GM19452 (cell line): Measurements from ENCODE around the gene CLDN16.
A peak's percentile ranks its signal among the peaks of the same experiment; 100 is the strongest.

Experiments used
- ATAC-seq: cut with Tn5 transposase; IDR thresholded peaks from one replicate; pipeline ENCODE4 v1.9.1; 2021; ENCODE audit not compliant: unreplicated experiment

Gene CLDN16

DNA sequence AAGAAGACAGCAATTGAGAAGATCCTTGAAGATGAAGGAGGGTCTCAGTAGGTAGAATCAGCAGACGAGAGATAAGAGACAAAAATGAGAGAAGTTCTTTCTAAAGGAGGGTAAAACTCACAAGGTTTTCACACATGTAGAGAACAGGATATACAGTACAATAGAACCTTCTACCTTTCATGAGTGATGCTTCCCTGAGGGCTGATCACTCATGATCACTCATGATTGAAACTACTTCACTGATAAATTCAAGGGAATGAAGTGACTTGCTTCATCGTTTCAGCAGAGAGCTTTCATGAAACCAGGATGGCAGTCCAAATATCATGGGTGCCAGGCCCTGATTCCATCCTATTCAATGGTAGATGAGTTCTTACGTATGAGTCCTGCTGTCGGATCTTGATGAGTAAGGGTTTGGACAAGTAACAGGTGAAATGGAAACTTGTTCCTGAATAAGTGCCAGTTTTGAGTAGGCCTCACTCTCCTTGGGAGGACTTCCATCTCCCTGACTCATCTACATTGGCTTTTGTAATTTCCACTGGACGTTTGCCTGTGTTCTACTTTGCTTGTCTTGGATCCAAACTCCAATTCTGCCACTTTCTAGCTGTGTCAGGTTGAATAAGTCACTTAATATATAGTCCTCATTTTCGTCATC, 9.6 kb upstream of the CLDN16 start:
- ATAC-seq = no peak

DNA sequence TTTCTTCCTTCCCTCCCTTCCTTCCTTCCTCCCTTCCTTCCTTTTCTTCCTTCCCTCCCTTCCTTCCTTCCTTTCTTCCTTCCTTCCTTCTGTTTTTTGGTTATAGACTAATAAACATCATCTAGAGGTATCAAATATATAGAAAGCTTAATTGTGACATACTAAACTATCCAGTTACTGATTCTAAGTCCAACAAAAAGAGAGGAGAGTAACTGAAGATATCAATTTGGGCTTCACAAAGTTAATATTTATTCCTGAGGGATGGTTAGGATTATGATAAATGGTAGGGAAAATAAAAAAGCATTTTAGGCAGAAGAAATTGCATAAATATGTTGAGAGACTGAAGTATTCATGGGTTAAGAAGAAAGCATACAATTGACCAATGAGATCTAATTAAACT, 7.8 kb upstream of the CLDN16 start:
- no peak for ATAC-seq

DNA sequence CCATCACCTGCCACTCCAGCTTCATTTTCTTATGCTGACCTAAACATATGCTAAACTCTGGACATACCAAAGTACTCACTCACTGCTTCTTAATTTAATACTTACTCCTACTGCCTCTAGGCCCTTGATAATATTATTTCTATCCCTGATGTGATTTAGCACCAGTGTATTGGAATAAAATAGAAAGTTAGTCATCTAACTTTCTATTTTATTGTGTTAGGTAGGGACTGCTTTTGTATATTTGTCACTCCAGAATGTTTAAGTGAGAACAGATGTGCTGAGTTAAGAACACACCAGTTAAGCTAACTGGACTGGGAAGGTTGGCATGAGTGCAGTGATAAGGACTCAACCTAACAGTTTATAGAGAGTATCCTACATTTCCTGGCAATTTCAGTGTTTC, 6.5 kb upstream of the CLDN16 start:
- no peak for ATAC-seq

DNA sequence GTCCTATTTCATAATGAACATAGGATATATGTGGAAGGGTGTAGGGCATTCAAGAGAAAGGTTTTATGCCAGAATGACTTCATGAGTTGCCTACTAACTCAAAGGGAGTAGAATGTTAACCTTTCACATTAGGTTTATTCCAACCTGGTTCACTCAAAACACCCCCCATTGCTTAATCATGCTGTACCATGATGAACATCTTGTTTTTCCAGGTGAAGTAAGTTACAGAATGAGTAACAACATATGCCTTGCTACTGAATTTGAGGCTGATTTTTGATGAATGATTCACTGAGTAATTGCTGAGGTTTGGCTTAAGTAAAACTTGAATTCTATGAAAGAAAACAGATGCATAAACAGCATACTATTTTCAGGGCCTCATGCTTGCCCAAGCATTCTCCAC, 5.9 kb upstream of the CLDN16 start:
- ATAC-seq = no peak

DNA sequence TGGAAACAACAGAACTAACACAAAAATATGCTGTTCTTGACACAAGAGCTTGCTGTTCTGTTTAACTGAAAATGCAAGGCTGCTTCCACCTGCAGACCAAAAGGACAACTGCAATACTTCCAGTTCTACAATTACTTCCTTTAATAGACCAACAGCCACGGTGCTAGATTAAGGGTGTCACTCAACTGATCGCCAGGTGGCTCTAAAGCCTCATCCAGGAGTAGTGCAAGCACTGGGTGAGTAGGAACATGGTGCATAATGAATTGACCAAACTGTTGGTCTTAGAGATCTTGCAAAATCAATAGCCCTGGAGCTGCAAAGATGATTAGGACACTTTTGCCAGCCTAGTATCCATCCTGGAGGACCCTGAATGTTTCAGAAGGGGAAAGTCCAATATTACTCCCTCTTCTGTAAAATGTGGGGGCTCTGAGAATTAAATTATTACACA, 3.6 kb upstream of the CLDN16 start:
- peak; percentile 87 for ATAC-seq

DNA sequence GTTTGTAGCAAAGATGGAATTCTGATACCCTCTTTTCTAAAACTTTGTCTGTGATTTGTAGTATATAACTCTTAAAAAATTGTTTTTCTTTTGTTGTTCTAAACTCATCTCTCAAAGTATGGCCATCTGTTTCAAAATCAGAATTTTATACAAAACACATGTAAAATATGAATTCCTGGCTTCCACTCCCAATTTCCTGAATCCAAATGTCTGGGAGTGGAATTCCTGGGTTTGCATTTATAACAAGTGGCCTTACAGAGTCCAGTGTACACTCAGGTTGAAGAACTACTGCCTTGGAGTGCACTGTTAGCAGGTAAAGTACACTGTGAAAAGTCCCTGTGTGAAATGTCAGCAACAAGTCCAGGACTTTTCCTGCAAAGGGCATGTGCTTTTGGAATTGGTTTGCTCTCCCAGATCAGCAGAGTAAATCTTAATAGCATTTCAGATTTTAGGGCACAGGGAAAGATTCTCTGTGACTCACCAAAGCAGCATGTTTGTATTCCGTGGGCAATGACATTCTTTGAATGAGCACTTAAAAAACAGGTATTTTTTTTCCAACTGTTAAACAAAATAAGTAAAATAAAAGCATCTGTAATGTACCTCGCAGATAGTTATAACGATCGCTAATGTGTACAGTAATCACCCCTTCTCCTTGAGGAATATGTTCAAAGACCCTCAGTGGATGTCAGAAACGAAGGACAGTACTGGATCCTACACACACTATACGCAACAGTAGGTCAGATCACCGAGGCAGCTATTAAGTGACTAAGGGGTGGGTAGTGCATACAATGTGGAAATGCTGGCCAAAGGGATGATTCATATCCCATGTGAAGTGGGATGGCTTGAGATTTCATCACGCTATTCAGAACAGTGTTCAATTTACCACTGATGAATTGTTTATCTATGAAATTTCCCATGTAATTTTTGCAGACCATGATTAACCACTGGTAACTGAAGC, 2.0 kb upstream of the CLDN16 start:
- ATAC-seq = no peak

DNA sequence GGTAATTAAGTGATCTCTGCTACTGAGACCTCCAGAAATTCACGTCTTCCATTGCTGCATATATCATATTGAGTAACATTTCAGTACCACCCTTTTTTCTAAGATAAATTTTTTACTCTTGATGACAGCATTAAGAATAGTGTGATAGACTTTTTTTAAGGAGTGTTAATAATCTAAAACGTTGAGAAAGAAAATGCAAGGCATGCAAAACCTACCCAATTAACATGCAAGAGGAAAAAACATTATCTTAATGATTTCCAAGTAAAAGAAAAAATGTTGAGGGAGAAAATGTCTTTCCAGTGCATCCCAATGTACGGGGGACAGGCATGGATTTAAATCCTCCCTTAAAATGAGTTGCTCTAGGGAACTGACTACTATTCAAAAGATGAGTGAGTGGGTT, 740 bp downstream of the CLDN16 start:
- ATAC-seq = no peak

DNA sequence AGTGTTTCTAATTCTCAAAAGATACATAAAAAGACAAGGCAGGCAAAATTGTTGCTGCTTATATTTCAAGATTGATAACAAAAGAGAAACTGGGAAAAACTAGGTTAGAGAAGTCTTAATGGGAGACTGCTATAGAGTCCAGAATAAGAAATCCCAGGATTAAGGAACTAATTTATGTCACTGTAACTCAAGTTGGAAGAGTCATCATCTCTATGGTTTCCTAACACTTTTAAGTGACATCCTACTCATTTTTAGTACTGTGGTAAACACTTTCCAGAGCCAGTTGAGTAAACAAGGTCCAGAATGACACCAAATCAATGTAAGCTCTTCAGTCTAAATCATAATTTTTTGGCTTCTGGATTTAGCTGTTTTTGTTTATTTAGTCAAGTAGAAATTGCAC, 8.0 kb downstream of the CLDN16 start:
- ATAC-seq = no peak

DNA sequence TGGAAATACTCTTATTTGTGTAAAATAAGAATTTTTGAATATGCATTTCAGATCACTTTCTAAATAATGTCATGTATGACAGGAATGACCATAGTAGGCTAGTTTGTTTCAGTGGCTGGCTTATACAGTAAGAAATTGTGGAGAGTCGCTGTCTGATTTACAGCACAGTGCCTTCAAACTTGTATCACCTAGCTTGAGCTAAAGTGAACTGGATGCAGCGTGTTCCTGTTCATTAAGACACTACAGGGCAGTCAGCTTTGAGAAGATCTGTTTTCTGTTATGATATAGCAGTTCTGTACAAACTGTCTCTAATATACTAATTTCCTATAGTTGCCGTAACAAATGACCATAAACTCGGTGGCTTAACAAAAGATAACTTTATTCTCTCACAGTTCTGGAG, 9.9 kb downstream of the CLDN16 start:
- ATAC-seq = no peak

DNA sequence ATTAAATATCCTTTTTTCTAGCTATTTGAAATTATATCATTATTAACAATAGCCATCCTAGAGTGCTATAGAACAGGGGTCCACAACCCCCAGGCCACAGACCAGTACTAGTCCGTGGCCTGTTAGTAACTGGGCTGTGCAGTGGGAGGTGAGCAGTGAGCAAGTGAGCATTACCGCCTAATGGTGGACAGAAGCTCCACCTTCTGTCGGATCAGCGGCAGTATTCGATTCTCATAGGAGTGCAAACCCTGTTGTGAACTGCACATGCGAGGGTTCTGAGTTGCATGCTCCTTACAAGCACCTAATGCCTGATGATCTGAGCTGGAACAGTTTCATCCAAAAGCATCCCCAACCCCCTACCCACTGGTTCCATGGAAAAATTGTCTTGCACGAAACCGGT, 11.7 kb downstream of the CLDN16 start:
- ATAC-seq = no peak

DNA sequence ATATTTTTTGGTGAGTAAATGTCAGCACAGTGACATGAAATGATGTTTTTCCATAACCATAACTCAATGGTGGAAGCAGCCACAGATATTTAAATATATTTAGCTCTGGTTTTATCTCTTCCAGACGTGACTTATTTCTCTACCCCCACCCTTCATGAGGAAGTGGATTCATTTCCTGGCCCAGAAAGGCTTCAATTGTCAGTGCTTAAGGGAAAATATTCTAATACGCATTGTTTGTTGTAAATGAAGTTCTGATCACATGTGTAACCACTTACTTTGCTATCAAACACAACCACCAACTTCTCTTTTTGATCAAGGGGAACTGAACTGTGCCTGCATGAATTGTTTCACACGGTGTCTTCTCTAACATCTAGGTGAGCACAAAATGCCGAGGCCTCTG, 14.0 kb downstream of the CLDN16 start:
- no peak for ATAC-seq

DNA sequence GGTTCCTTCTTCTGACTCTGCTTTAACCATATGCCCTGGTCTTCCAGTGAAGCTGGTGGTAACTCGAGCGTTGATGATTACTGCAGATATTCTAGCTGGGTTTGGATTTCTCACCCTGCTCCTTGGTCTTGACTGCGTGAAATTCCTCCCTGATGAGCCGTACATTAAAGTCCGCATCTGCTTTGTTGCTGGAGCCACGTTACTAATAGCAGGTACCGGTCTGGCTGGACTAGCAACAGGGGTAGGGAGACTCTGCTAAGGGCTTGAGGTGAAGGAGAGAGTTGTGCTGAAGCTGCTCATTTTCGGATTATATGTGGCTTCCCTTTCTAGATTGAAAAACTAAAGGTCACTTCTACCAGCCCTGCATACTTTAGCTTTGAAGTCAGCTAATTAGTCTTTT, 16.8 kb downstream of the CLDN16 start:
- ATAC-seq = no peak

DNA sequence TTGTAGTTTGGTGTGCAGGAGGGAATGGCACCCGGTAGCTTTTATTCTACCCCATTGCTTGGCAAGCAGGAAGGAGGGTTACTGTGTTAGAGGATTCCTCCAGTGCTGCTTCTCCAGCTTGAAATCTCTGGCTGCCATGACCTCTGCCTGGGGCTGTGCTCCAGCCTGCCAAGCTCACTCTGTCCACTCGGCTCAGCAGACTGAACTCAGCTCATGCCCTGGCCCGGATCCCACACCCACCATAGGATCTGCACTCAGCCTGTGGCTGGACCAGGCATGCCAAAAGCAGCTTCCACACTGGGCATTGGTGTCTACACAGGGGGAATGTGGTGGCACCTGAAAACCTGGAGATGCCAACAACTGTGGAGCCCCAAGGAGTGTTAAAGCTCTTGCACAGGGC, 26.3 kb downstream of the CLDN16 start:
- ATAC-seq = no peak

DNA sequence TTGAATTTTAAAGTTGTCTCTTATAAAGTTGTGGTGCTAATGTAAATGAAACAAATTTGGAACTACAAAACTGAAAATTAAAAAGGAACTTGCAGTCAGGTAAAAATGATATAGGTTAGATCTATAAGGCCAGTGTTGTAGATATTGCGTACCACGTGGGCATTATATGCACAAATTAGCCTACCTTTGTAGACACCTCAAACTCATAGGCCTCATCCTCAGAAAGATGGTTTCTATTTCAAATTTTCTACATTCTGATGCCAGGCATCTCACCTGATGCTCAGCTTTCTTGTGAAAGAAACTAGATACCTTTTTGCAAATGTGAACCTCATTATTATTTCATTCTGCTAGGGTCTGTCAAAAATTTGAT, 36.1 kb downstream of the CLDN16 start:
- peak; percentile 13 for ATAC-seq

DNA sequence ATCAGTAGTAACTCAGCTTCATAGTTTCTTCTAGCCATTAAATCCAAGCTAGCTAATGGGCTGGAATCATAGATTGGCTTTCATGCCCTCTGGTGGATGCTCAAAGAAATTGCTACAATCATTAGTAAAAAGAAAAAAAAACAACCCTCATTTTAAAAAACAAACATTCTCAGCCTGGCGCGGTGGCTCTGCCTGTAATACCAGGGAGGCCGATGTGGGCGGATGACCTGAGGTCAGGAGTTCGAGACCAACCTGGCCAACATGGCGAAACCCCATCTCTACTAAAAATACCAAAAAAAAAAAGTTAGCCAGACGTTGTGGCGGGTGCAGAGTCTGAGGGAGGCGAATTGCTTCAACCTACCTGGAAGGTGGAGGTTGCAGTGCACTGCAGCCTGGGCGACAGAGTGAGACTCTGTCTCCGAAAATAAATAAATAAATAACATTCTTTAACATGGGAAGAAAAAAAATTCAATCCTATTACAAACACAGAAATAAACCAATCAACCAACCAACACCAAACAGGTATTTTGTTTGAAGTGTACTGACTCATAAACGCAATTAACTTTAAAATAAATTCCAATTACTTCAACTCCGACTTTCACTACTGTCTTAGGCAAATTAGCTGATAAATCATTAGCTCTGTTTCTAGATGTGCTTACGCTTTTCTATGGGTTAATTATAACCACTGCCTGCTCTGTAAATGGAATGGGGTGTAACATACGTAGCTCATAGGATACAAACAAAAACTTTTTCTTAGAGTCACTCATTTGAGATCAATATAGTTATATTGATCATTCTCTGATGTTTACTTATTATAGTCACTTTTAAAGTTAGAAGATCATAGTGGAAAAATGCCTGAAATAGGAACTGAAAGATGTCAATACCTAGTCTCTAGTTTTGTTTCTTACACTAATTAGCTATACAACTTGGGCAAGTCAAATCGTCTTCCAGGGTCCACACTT, 36.8 kb downstream of the CLDN16 start:
- ATAC-seq = peak; percentile 63

DNA sequence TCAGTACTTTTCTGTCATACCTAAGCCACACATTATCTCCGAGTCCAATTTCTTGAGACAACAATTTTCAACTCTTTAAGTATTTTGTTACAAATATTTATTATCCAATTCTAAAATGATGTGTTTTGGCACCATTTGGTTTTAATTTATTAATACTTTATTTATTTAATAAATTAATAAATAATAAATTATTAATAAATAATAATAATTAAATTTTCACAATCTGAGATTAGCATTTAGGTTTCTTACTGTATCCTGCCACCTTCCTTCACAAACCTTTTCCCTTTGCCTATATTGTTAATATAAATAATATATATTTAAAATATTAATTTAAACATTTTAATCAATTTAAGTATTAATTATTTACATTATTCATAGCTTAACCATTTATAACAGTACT, 37.9 kb downstream of the CLDN16 start:
- no peak for ATAC-seq

DNA sequence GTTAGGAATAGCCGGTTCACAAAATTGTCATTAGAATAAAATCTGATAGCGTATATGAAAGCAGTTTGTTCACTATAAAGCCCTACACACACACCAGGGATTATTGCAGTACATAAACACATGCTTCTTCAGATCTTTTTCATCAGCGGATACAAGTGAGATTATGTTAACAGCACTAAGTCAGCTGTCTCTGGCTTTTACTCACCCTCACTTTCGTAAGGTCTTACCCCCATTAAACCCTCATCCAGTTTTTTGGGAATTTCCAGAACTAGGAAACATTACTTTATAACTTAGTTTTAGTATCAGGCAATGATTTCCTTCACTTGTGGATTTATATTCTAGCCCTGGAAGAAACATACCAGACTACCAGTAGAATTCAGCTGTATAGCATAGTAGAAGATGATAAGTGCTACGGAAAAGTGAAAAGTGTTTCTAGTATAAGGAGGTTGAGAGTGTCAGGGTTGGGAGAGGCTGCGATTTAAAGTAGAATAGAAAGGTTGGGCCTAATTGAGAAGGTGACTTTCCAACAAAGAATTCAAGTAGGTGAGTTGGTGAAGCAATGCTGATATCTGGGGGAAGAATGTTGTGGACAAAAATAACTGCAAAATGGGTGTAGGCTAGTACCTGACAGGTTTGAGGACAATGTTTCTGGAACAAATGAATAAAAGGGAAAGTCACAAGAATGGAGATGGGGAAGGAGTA, 39.0 kb downstream of the CLDN16 start:
- no peak for ATAC-seq

DNA sequence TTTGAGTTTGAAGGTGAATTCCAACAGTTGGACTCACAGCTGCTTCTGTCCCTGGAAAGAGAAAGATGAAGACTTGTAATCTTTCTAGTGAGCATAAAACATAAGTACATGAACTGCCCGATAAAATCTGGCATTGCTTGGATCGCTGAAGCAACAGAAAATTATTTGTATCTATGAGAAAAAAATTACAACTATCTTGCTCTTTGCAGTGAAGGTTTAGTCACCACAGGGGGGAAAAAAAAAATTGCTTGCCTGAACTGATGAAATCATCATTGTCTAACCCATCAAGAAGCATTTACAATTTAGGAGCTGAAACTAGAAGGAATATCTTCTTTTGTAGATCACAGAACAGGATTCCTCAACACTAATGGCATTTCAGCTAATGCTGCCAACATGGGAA, 41.7 kb downstream of the CLDN16 start:
- ATAC-seq = no peak

DNA sequence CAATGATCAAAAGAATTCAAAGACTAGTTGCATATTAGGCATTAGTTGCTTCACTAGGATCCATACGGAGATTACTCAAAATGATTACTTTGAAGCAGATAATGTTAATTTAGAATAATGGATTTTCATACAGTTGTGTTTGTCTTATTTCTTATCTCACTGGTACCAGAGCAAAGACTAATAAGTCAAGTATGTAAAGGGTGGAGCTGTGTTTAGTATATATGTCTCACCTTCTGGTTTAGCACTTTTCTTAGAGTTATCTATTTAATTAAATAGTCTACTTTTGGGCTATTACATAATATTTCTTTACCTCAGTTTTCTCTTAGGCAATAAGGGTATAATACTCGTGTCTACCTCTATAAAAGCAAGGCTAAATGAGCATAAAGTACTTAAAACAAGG, 42.9 kb downstream of the CLDN16 start:
- no peak for ATAC-seq

DNA sequence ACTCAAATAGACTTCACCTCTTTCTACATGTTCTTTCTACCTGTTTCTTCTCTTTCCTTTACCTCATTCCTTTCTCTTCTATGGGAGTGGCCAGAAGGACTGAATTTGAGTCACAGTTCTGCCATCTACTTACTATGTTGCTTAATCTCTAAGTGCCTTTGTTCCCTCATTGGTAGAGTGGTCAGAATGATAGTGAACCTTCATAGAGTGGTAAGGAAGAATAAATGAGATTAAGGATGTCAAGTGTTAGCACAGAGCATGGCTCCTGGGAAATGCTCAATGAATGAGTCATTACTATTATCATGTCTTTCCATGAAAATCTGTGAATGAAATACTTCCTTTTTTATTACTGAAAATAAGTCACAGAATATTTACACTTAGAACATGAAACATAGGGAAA, 44.3 kb downstream of the CLDN16 start:
- ATAC-seq = no peak

DNA sequence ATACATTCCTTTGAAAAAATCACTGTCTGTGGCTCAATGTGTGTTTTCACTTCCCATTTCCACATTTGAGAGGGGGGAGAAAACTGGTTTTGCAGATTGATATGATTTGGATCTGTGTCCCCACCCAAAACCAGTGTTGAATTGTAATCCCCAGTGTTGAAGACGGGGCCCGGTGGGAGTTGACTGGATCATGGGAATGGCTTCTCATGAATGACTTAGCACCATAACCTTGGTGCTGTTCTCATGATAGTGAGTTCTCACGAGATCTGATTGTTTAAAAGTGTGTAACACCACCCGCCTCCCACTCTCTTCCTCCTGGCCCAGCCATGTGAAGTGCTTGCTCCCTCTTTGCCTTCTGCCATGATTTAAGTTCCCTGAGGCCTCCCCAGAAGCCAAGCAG, 45.7 kb downstream of the CLDN16 start:
- no peak for ATAC-seq
